DND-41 (cell line): Measurements from ENCODE around the gene PREP.

Experiments
- EZH2 ChIP-seq: IDR thresholded peaks from 3 replicates; pipeline ENCODE4 v1.6.1; 2012; ENCODE audit warnings: borderline replicate concordance, low read depth, mild to moderate bottlenecking, moderate library complexity, low read length, inconsistent platforms; ENCODE audit not compliant: severe bottlenecking
- TF ChIP-seq, protein P1 (sequence below): IDR thresholded peaks from 2 replicates; pipeline ENCODE4 v1.5.1; 2012; ENCODE audit warnings: borderline replicate concordance, low read length, moderate library complexity, mild to moderate bottlenecking; ENCODE audit not compliant: poor library complexity, severe bottlenecking; ENCODE audit errors: extremely low read depth

DNA sequence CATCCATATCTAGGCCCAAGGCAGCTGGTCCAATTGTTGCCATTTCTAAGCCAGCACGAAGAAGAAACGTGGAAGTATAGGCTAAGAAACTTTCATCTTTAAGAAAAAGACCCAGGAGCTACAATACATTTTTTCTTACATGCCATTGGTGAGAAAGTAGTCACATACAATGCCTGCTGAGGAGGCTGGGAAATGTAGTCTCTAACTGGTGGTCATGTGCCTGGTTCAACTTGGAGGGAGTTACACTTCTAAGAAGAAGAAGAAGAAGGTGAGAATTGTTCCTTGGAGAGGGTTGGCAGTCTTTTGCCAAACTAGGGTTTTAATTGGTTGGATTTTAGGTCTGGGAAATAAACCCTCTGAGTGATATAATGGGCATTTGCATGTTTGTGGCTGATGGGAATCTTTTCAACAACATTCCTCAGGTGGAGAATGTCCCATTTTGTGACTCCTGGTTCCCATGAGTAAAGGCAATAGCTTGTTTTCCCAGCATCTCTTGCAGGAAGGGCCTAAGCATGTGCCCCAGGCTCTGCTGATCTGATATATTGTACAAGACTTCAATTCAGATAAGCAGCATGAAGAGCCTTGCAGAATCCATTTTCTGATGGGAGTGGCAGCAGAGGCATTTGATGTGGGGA, 47.0 kb upstream of the PREP start:
- TF ChIP-seq, protein P1, sequence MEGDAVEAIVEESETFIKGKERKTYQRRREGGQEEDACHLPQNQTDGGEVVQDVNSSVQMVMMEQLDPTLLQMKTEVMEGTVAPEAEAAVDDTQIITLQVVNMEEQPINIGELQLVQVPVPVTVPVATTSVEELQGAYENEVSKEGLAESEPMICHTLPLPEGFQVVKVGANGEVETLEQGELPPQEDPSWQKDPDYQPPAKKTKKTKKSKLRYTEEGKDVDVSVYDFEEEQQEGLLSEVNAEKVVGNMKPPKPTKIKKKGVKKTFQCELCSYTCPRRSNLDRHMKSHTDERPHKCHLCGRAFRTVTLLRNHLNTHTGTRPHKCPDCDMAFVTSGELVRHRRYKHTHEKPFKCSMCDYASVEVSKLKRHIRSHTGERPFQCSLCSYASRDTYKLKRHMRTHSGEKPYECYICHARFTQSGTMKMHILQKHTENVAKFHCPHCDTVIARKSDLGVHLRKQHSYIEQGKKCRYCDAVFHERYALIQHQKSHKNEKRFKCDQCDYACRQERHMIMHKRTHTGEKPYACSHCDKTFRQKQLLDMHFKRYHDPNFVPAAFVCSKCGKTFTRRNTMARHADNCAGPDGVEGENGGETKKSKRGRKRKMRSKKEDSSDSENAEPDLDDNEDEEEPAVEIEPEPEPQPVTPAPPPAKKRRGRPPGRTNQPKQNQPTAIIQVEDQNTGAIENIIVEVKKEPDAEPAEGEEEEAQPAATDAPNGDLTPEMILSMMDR, result no peak
- TF ChIP-seq EZH2, result no peak
